Thoracic aorta (tissue), 2 donors: ENCODE measurements around the gene HTR4. TPM values are rescaled to one million over a fixed set of nuclear protein-coding genes. Genes with fewer than 3 reads are reported as not detected.

Experiments
- ATAC-seq: fragments of 150-250 bp; one replicate; pipeline ENCODE4 v1.8.0; 2017; ENCODE audit warnings: low read depth; ENCODE audit not compliant: insufficient number of reproducible peaks, low FRiP score
- DNase-seq: peaks from one replicate; pipeline ENCODE4 v3.0.0-alpha.2; 2020; ENCODE audit warnings: low spot score
- H3K27ac ChIP-seq, 2 donors: fragments of 200-600 bp; sonication (generic); 1 replicate in 1 of 2; 2 replicates in 1 of 2; pipeline ENCODE4 v1.5.1; 2016; ENCODE audit warnings: mild to moderate bottlenecking in 2 of 2, moderate library complexity in 2 of 2
- H3K27me3 ChIP-seq: fragments of 200-600 bp; sonication (generic); replicated peaks from 2 replicates; pipeline ENCODE4 v1.6.0; 2016; ENCODE audit warnings: mild to moderate bottlenecking; ENCODE audit not compliant: insufficient read depth
- H3K36me3 ChIP-seq: fragments of 200-600 bp; sonication (generic); one replicate; pipeline ENCODE4 v1.5.1; 2016
- H3K4me1 ChIP-seq, 2 donors: fragments of 200-600 bp; sonication (generic); 1 replicate in 1 of 2; 2 replicates in 1 of 2; pipeline versions ENCODE4 v1.5.1 to v1.6.0; 2016; ENCODE audit warnings: low read depth in 2 of 2, mild to moderate bottlenecking in 1 of 2; ENCODE audit not compliant: control insufficient read depth in 1 of 2
- H3K4me3 ChIP-seq: fragments of 200-600 bp; sonication (generic); 2 replicates; pipeline ENCODE4 v1.5.1; 2016; ENCODE audit warnings: mild to moderate bottlenecking
- H3K9me3 ChIP-seq: fragments of 200-600 bp; sonication (generic); 2 replicates; pipeline ENCODE4 v1.5.1; 2016
- CTCF ChIP-seq: fragments of 200-600 bp; sonication (generic); IDR thresholded peaks from one replicate; pipeline ENCODE4 v1.5.1; 2019; ENCODE audit warnings: antibody characterized with exemption
- total RNA-seq, 2 donors: library from RNA; depleted of rRNA; stranded (reverse); fragments of >200 nt; gene quantifications; one replicate each; pipeline versions ENCODE4 v1.1.0 to v1.2.3, GENCODE V29; 2016

HTR4 gene
- total RNA-seq, 2 donors from 2014 or later, result 3.9 to 7.8 TPM

GRCh38 chr5:148554621-148555020, 99.7 kb downstream of the HTR4 start:
- no peaks in the 10 kb centered on the region for H3K4me1 ChIP-seq
- DNase-seq (no peak), ATAC-seq (no peak)
- no peaks in the 10 kb centered on the region for H3K27me3 ChIP-seq
- H3K4me3 ChIP-seq, result no peak overlapping the region
- no peak for TF ChIP-seq CTCF
- no peaks in the 10 kb centered on the region for H3K9me3 ChIP-seq
- no peaks in the 10 kb centered on the region for H3K36me3 ChIP-seq
- no peak overlapping the region for H3K27ac ChIP-seq

- DNase-seq (no peak), ATAC-seq (no peak)
- Histone ChIP-seq H3K36me3 (no peaks in the 10 kb centered on the region), H3K4me1 (no peaks in the 10 kb centered on the region), H3K27me3 (no peaks in the 10 kb centered on the region), H3K4me3 (no peak overlapping the region), H3K9me3 (no peaks in the 10 kb centered on the region), H3K27ac (no peak overlapping the region)
- TF ChIP-seq CTCF, result no peak
These were observed 110.6 kb downstream of the HTR4 start for GRCh38 chr5:148543727-148544126.

GRCh38 chr5:148542812-148543211, 111.5 kb downstream of the HTR4 start:
- Histone ChIP-seq H3K27me3 (no peaks in the 10 kb centered on the region), H3K4me3 (no peak overlapping the region), H3K9me3 (no peaks in the 10 kb centered on the region), H3K4me1 (no peaks in the 10 kb centered on the region), H3K27ac (no peak overlapping the region), H3K36me3 (no peaks in the 10 kb centered on the region)
- no peak for TF ChIP-seq CTCF
- no peak for DNase-seq
- ATAC-seq, result no peak

- TF ChIP-seq CTCF, result no peak
- Histone ChIP-seq H3K36me3 (no peaks in the 10 kb centered on the region), H3K27me3 (no peaks in the 10 kb centered on the region), H3K9me3 (no peaks in the 10 kb centered on the region), H3K27ac (no peak overlapping the region), H3K4me3 (no peak overlapping the region), H3K4me1 (no peaks in the 10 kb centered on the region)
- no peak for ATAC-seq
- no peak for DNase-seq
These were observed 113.1 kb downstream of the HTR4 start for GRCh38 chr5:148541054-148541835.

GRCh38 chr5:148540647-148541046, 113.7 kb downstream of the HTR4 start:
- ATAC-seq (no peak), DNase-seq (no peak)
- H3K27me3 ChIP-seq, result no peaks in the 10 kb centered on the region
- no peaks in the 10 kb centered on the region for H3K9me3 ChIP-seq
- no peak overlapping the region for H3K27ac ChIP-seq
- no peak overlapping the region for H3K4me3 ChIP-seq
- TF ChIP-seq CTCF, result no peak
- no peaks in the 10 kb centered on the region for H3K4me1 ChIP-seq
- H3K36me3 ChIP-seq, result no peaks in the 10 kb centered on the region
